ENCODE measurements around the gene ATP9A.

ATP9A gene

GRCh38 chr20:51622004-51622874 is 146.0 kb downstream of the ATP9A start:
- no peak for DNase-seq

- no peak for DNase-seq
Observed at GRCh38 chr20:51620432-51620831, 147.8 kb downstream of the ATP9A start.

- no peak for DNase-seq
Observed at GRCh38 chr20:51616060-51616459, 152.1 kb downstream of the ATP9A start.

GRCh38 chr20:51614687-51615086 is 153.5 kb downstream of the ATP9A start:
- DNase-seq = no peak

- no peak for DNase-seq
Observed at GRCh38 chr20:51613580-51613979, 154.6 kb downstream of the ATP9A start.

GRCh38 chr20:51612896-51613295 is 155.3 kb downstream of the ATP9A start:
- DNase-seq = no peak

GRCh38 chr20:51611625-51611890 is 156.6 kb downstream of the ATP9A start:
- no peak for DNase-seq

- DNase-seq = no peak
Observed at GRCh38 chr20:51610761-51611624, 157.2 kb downstream of the ATP9A start.

GRCh38 chr20:51610111-51610510 is 158.1 kb downstream of the ATP9A start:
- DNase-seq = no peak

- DNase-seq = peak; percentile 31
Observed at GRCh38 chr20:51609251-51609650, 158.9 kb downstream of the ATP9A start.

GRCh38 chr20:51608061-51608460 is 160.1 kb downstream of the ATP9A start:
- DNase-seq = peak; percentile 42

GRCh38 chr20:51607170-51607569 is 161.0 kb downstream of the ATP9A start:
- DNase-seq = no peak

- DNase-seq = no peak
Observed at GRCh38 chr20:51604851-51605250, 163.3 kb downstream of the ATP9A start.

GRCh38 chr20:51602131-51602530 is 166.1 kb downstream of the ATP9A start:
- no peak for DNase-seq

- DNase-seq = no peak
Observed at GRCh38 chr20:51600950-51601349, 167.2 kb downstream of the ATP9A start.

- DNase-seq = no peak
Observed at GRCh38 chr20:51600016-51600420, 168.2 kb downstream of the ATP9A start.

- DNase-seq = no peak
Observed at GRCh38 chr20:51598556-51598955, 169.6 kb downstream of the ATP9A start.

GRCh38 chr20:51597389-51598231 is 170.6 kb downstream of the ATP9A start:
- no peak for DNase-seq

GRCh38 chr20:51596668-51597388 is 171.4 kb downstream of the ATP9A start:
- DNase-seq = no peak

- DNase-seq = no peak
Observed at GRCh38 chr20:51595744-51596143, 172.4 kb downstream of the ATP9A start.

GRCh38 chr20:51595058-51595532 is 173.1 kb downstream of the ATP9A start:
- DNase-seq = peak; percentile 84
